ENCODE results near the gene FXYD4.

- TF ChIP-seq EZH2 (IDR thresholded peaks at IDR 0.05; ENCODE audit: insufficient read depth, poor library complexity, severe bottlenecking) (no peak), EZH2phosphoT487 (IDR thresholded peaks at IDR 0.05; ENCODE audit: insufficient read depth, low read depth) (no peak)
These were observed 49.1 kb upstream of the FXYD4 start for GRCh38 chr10:43322331-43322730.

All from GM23248 (cell line).